ENCODE measurements around the gene PRAMEF10.
"Not testable (repeated sequence)": the region's sequence is repeated elsewhere in the genome, so short reads cannot be mapped to it uniquely, and the experiment has no call there.

PRAMEF10 gene

GRCh38 chr1:12898170-12898569, at the start of gene PRAMEF10:
PRAMEF10 (minus strand) TSS chr1:12898270; CDS start chr1:12895847, 2,423 bp downstream.
- DNase-seq (ENCODE audit: low spot score): not testable (repeated sequence)

GRCh38 chr1:12947480-12947879, 49.4 kb upstream of the PRAMEF10 start, which contains the start of gene PRAMEF6:
PRAMEF6 (minus strand) TSS chr1:12947580; CDS start chr1:12942518, 5,062 bp downstream.
- DNase-seq (ENCODE audit: low spot score): not testable (repeated sequence)

- not testable (repeated sequence) for DNase-seq (ENCODE audit: low spot score)
Measured at GRCh38 chr1:12924368-12924767, 26.3 kb upstream of the PRAMEF10 start.

- DNase-seq (ENCODE audit: low spot score): not testable (repeated sequence)
Measured at GRCh38 chr1:12921749-12922148, 23.7 kb upstream of the PRAMEF10 start.

- not testable (repeated sequence) for DNase-seq (ENCODE audit: low spot score)
Measured at GRCh38 chr1:12916310-12916709, 18.2 kb upstream of the PRAMEF10 start, which contains the start of gene PRAMEF7. PRAMEF7 (plus strand) TSS chr1:12916610; CDS start chr1:12917693, 1,083 bp downstream.

GRCh38 chr1:12903793-12904572, 5.9 kb upstream of the PRAMEF10 start:
- not testable (repeated sequence) for DNase-seq (ENCODE audit: low spot score)

GRCh38 chr1:12899186-12899585, 1.1 kb upstream of the PRAMEF10 start:
- DNase-seq (ENCODE audit: low spot score): not testable (repeated sequence)

GRCh38 chr1:12886101-12886500, 12.0 kb downstream of the PRAMEF10 start, which contains the start of gene PRAMEF4:
PRAMEF4 (minus strand) TSS chr1:12886201; CDS start chr1:12883394, 2,807 bp downstream.
- DNase-seq (ENCODE audit: low spot score): not testable (repeated sequence)

- DNase-seq (ENCODE audit: low spot score): not testable (repeated sequence)
Measured at GRCh38 chr1:12878453-12878852, 19.6 kb downstream of the PRAMEF10 start.

- DNase-seq (ENCODE audit: low spot score): not testable (repeated sequence)
Measured at GRCh38 chr1:12863131-12863880, 34.8 kb downstream of the PRAMEF10 start.

GRCh38 chr1:12856786-12857185, 41.3 kb downstream of the PRAMEF10 start, which contains the start of gene PRAMEF2:
PRAMEF2 (plus strand) TSS chr1:12857086; CDS start chr1:12859010, 1,924 bp downstream.
- not testable (repeated sequence) for DNase-seq (ENCODE audit: low spot score)

GRCh38 chr1:12851779-12852178, 46.3 kb downstream of the PRAMEF10 start:
- DNase-seq (ENCODE audit: low spot score): no peak

GRCh38 chr1:12848620-12849019, 49.5 kb downstream of the PRAMEF10 start, which contains the start of gene HNRNPCL1:
HNRNPCL1 (minus strand) TSS chr1:12848720; CDS start chr1:12848289, 431 bp downstream.
- not testable (repeated sequence) for DNase-seq (ENCODE audit: low spot score)
